Fibroblast of the conjunctiva (primary cell): Measurements from ENCODE around the gene INTU.
"Not testable (repeated sequence)": the region's sequence is repeated elsewhere in the genome, so short reads cannot be mapped to it uniquely, and the experiment has no call there.

Experiments
- DNase-seq: peaks from one replicate; pipeline ENCODE4 v3.0.0-alpha.2; 2010; ENCODE audit warnings: low read depth

Gene INTU

DNA sequence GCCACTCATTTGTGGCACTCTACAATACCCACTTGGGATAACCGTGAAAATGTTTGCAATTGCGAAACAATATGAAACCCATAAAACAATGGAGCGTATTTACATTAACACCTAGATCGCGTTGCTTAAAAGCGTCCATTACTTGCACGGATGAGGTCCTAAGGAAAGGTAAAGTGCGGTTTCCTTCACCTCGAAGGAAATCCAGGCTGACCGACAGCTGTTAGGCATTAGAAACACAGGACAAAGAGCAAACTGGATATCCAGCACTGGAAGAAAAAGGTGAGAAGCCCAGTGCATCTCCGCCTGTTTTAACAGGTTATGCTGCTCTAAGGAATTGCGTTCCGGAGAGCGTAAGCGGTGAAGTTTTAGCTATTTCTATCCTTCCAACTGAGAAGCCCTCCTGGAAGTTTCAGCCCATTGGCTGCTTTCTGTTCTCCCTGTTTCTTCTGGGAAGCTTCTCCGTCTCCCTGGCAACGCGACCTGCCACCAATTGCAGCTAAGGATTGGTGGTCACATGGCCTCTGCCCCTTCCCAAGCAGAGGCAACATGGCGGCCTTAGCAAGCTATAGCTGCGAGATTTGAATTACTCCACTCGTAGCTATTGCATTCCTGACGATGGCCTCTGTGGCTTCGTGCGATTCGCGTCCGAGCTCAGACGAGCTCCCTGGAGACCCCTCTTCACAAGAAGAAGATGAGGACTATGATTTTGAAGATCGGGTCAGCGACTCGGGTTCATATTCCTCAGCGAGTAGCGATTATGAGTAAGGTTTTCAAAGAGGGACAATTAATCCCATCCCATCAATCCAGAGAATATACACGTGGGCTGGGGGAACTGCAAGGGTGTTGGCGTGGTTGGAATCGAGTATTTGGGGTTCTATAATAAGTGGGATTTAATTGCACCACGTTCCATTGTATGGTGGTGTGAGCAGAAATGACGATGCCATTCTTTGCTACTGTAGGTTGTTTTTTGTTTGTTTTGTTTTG, at the start of gene INTU:
Gene INTU (plus strand): TSS at position 538 of the 984 bp plus-strand sequence. CDS start 78 bp downstream, at position 616.
- DNase-seq, result peak; percentile 95

DNA sequence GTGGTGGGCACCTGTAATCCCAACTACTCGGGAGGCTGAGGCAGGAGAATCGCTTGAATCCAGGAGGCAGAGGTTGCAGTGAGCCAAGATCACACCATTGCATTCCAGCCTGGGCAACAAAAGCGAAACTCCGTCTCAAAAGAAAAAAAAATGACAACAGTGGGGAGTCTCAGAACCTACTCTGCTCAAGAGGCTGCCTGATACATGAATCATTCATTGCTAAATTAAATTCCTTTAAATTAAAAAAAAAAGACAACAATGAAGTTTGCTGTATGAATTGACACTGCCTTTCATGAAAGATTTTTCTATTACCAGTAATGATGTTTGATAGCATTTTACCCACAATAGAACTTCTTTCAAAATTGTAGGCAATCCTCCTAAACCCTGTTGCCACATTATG, 46.3 kb upstream of the INTU start:
- not testable (repeated sequence) for DNase-seq

DNA sequence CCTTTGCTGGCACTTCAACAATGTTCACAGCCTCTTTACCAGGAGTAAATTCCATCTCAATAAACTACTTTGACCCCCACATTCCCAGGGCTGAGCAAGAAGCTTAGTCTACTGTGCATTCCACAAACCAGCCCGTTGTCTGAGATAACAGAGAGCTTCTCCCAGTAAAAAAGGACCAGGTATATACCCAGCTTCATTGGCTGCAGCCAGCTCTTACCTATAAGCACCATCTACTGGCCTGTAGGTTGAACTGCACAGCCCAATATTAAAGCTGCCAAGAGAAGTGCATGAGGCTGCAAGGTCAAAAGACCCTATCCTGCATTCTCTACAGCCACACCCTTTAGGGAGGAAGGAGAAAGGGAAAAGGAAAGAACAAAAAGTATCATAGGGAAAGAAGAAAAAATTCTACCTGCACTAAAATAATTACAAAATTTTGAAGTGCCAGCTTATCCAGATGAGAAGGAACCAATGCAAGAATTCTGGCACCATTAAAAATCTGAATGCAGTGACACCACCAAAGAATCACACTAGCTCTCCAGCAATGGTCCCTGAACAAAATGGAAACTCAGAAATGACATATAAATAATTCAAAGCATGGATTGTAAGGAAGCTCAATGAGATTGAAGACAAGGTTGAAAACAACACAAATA, 45.7 kb upstream of the INTU start:
- DNase-seq, result peak; percentile 24

DNA sequence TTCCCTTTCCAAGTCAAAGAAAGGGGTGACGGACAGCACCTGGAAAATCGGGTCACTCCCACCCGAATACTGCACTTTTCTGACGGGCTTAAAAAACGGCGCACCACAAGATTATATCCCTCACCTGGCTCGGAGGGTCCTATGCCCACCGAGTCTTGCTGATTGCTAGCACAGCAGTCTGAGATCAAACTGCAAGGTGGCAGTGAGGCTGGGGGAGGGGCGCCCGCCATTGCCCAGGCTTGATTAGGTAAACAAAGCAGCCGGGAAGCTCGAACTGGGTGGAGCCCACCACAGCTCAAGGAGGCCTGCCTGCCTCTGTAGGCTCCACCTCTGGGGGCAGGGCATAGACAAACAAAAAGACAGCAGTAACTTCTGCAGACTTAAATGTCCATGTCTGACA, 43.6 kb upstream of the INTU start:
- DNase-seq, result not testable (repeated sequence)

DNA sequence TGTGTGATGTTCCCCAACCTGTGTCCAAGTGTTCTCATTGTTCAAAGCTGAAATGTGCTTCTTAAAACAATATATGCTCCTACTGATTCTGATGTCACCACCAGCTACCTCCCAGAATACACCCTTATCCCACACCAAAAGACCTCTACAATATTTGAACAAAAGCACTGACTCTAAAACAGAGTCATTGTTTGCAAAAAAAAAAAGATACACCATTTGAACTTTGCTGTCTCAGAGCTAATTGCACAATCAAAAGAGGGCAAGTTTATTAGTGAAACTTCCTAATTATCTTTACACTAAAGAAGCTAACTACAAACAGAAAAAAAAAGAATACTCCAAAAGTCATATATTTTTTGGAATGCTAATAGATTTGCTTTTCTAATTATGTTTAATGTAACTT, 34.1 kb upstream of the INTU start:
- DNase-seq, result no peak

DNA sequence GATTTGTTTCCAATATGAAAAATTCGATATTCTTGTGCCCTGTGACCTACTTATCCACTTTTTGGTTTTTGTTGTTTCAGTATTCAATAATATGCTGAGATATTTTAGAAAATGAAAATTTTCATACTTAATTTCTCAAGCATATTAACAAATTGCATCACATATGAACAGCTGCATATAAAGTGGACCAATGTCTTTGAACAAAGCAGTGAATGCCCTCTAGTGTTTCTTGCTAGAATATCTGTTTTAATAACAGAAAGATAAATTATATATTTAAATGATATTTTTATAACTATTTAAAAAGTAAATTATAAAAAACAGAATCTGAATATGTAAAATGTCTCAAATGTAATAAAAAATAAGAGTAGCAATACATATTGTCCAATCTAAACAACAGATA, 31.7 kb upstream of the INTU start:
- peak; percentile 40 for DNase-seq

DNA sequence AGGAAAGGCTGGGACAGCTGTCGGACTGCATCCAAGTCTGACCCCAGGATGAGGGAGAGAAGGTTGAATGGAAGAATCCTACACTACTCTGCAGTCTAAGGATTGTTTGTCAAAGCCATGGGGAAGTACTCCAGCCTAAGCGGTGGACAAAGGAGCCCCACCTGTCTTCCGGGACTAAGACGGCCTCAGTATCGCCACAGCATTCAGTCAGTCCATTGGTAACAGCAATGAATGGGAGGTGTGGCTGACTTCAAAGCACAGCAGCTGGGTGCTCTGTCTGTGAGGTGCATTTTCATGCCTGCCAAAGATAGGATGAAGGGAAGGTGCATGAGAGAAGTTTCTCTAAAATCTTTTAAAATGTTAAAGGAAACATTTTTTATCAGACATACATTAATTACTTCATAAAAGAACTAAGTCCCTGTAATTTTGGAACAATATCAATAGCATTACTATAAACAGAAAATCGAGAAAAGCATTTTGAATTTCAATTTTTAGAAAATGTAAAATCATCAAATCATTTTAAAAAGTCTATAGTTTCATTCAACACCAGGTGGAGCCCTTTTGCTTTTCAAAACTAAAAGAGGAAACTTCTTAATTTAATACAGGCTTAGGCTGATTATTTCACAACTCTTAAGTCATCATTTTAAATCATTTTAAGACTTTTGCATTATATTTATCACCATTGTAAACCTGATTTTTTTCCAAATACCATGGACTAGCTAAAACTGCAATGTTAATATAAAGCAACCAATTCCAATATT, 27.6 kb upstream of the INTU start:
- DNase-seq, result peak; percentile 29

DNA sequence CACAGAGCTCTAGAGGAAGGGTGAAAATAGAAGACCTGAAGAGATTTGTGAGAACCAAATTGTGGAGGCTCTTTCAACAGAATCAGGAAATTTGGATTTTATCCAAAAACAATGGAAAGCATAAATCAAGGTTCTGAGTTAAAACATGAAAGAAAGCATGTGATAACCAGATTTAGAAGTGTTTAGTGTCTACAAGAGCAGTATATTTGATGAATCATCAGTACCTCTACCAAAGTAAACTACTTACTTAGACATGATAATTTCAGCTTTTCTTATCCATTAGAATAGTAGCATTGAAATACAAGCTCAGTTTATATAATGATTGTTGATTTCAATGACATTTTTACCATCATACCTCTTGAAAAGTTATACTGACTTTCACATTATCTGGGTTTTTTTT, 25.9 kb upstream of the INTU start:
- no peak for DNase-seq

DNA sequence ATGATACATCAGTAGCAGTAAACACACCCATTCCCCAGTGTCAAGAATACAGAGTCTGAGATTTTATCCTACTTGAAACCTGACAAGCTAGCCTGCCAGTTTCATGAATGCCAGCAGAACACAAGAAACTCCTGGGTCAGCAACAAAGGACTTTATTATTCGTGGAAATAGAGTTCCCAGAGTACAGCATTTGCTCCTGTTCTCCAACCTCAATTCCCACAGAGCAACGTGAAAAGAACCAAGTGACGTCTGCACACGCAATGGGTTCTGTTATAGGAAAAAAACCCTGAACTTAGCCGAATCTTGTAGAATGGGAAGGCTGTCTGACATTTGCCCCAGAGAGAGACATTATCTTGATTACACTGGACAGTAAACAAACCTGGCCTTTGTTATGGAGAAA, 23.3 kb upstream of the INTU start:
- DNase-seq, result no peak

DNA sequence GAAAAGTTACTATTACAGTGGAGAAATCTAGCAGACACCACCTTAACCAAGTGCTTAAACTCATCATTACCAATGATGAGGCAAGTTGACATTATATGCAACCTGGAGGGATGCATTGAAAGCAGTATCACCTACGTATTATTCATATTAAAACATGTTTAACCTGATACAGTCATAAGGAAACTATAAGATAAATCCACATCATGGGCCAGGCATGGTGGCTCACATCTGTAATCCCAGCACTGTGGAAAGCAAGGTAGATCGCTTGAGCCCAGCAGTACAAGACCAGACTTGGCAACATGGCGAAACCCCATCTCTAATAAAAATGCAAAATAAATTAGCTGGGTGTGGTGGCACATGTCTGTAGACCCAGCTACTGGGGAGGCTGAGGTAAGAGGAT, 22.3 kb upstream of the INTU start:
- no peak for DNase-seq

DNA sequence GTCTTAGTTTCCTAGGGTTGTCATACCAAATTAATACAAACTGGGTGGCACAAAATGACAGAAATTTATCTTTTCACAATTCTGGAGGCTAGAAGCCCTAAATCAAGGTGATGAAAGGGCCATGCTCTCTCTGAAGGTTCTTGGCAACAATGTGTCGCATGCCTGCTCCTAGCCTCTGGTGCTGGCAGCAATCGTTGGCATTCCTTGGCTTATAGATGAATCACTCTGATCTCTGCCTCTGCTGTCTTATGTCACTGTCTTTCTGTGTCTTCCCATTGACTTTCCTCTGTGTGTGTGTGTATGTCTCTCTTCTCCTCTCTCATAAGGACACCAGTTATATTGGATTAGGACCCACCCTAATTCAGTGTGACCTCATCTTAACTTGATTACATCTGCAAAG, 15.9 kb upstream of the INTU start:
- no peak for DNase-seq

DNA sequence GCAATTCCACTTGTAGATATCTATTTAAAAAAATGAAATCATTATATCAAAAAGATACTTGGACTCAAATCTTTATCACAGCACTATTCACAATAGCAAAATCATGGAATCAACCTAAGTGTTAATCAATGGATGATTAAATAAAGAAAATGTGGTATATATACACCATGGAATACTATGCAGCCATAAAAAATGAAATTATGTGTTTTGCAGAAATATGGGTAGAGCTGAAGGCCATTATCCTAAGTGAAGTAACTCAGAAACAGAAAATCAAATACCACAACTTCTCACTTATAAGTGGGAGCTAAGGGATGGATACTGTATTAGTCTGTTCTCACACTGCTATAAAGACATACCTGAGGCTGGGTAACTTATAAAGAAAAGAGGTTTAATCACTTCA, 14.3 kb upstream of the INTU start:
- no peak for DNase-seq

DNA sequence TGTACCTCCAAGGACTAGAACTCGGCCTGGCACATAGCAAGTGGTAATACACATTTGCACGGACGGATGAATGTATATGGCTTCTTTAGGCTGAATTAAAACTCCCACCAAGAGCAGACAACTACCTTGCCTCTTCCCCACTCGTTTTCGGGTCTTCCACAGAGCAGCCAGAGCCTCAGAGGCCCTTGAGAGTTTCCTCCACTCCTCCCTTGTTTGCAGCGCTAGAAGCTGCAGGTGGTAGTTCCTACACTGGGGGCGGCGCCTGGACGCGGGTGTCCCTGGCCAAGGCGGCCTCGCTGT, 10.2 kb upstream of the INTU start:
- DNase-seq, result no peak

DNA sequence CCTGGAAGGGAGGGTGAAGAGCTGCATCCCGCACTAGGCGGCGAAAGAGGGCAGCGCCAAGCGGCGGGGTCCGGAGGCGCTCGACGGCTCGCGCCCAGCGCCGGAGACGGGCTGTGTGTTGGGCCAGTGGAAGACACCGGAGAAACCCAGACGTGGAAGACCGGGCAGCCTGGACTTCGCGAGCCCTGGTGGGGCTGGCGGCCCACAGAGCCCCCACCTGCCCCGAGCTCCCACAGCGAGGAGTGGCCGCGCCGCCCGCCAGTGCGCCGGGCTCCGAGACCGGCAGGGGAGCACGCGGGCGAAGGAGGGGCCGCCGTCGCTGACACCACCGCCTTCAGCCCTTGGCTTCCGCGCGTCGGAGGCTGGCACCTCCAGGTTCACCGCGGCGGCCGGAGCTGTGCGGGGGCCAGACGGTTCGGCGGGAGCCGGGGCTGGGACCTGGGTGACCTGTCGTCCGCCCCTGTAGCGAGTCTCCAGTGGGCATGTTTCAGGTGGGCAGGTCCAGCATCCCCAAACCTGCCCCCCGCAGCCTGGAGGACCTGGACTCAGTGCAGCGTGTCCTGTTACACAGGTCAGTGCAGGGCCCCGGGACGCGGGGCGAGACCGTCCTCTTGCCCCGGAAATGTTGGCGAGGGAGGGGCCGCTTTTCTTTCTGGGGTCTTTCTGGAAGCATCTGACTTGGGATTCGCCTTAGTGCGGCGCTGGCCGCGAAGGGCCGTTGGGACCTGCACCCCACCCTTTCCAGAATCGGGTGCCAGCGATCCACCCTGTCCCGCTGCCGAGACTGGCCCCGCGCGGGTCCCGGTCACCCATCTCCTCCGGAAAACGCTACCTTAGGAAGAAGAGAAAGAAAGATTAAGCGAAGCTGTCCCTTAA, 9.6 kb upstream of the INTU start:
- no peak for DNase-seq

DNA sequence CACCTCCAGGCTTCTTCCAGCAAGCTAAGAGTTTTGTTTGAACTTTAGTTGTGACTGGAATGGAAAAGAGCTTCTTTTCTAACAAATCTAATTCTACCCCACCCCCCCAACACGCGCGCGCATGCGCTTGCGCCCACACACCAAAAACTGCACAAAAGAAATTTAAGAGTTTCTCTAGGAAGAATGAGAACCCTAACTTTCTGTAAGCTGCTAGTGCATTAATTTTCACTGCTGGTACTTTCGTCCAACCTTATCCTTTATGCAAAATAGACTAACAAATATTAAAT, 9.0 kb upstream of the INTU start:
- DNase-seq, result no peak

DNA sequence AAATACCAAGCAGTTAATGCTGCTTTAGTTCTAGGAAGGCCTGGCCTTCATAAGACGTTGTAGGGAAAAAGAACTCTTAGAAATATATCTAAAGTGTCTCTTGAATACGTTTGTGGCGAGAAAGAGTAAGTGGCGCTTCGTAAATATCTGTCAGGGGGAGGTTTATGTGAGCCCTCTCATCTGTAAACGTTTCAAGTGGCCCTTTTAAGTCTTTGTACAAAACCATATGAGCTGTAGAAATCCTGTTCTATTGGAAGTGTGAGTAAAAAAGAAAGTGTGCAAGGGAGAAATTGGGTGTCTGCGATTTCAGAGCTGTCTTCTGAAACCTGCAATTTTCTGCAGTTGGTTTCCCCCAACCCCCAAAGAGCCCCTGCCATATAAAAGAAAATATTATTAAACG, 8.6 kb upstream of the INTU start:
- DNase-seq, result no peak

DNA sequence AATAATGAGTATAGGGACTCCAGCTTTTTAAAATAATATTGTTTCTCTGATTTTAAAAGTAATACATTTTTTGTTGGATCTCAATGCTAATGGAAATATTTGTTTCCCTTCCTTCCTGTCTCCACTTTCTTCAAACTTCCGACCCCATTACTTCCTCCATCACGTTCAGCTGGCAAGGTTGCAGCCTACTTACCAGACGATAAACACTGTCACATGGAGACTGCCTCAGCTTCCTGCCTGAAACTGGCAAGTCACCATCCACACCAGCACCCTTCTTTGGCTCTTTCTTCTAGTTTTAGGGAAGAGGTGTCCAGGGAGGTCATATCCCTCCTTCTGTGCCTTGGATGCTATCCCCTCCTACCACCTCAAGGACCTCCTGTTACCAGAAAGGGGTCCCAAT, 3.4 kb upstream of the INTU start:
- DNase-seq, result no peak

DNA sequence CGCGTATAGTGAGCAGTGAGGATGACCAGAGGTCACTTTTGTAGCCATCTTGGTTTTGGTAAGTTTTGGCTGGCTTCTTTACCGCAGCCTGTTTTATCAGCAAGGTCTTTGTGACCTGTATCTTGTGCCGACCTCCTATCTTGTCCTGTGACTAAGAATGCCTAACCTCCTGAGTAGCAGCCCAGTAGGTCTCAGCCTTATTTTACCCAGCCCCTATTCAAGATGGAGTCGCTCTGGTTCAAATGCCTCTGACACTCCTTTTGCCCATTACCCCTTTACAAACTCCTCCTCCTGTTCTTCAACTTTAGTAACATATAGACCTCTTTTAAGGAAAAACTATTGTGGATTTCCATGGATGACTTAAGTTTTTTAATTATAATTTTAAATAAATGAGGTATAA, 2.6 kb upstream of the INTU start:
- no peak for DNase-seq

DNA sequence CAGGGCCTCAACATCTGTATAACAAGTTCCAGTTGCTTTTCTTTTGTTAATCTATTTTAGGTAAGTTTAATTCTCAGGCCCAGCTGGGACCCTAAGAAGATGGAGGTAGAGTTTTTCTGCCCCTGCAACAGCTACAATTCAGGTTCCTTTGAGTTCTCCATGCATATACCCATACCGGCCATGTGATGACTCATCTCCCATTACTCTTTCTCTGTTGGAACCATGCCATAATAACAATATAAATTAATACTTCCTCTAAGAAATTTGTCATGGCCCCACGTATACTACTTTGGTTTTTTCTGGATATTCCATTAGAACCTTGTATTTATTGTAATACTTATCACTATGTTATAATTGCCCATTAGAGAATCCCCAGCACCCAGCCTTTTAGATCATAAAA, 1.3 kb upstream of the INTU start:
- DNase-seq, result no peak

DNA sequence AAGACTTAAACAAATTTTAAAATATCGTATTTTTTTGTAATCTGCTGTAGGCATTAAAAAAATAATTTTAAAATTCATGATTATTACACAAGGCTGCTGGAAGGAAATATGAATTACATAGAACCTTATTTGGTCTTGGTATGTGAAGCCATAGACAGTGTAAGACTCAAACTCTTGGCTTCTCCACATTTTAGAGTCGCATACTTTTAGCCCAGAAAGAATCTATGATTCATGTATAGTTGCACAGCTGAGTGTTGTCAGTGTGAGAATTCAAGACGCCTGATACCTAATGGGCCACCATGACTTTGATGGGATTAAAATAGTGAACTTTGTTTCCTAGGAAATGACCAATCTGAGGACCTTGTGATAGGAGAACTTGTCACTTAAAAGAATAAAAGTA, 1.4 kb downstream of the INTU start:
- no peak for DNase-seq

DNA sequence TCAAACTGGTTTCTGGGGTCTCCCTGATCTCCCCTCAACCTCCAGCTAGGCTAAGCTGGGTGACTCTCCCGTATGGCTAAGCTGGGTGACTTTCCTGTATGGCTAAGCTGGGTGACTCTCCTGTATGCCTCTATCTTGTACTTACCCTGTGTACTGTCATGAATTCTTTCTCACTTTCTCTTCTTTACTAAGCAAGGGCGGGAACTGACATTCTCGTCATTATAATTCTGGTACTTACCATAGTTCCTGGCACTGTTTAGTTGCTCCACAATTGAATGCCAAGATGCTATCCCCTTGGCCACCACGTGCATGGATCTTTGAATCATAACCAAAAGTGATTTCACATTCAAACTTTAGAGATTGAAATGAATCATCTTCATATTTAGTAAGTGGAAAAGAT, 8.8 kb downstream of the INTU start:
- DNase-seq, result no peak

DNA sequence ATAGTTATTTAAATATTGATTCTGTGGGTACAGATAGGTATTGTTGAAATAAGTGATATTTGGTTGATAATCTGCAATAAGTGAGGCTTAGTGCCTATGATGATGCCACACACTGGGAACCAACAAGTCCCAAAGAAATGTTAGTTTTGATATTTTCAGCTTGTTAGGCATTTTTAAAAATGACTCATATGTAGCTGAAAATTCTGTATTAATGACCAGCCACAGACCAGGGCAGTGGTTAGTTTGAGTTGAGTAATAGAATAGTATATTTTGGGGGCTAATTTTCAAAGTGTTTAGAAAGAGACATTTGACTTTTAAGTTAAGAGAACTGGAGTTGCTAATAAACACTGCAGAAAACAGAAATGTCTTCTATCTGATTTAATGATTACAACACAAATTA, 9.4 kb downstream of the INTU start:
- no peak for DNase-seq
